Pulmonary artery endothelial cell (primary cell): ENCODE data around the gene LRRC3. TPM values are rescaled to one million over a fixed set of nuclear protein-coding genes. Genes with fewer than 3 reads are reported as not detected.

ENCODE experiments used
- DNase-seq: peaks from one replicate; pipeline ENCODE4 v3.0.0-alpha.2; 2011; ENCODE audit warnings: low read depth, low spot score
- total RNA-seq: library from RNA; depleted of rRNA; stranded (reverse); fragments of >200 nt; gene quantifications from 2 replicates; pipeline ENCODE4 v1.2.3, GENCODE V29; 2014

Gene LRRC3
- total RNA-seq, 1 donor from 2014 or later: 1.5 TPM

- no peak for DNase-seq
These were observed 1.8 kb downstream of the LRRC3 start for GRCh38 chr21:44456915-44457736.

GRCh38 chr21:44458971-44459711 lies 3.8 kb downstream of the LRRC3 start:
- DNase-seq: no peak

DNA sequence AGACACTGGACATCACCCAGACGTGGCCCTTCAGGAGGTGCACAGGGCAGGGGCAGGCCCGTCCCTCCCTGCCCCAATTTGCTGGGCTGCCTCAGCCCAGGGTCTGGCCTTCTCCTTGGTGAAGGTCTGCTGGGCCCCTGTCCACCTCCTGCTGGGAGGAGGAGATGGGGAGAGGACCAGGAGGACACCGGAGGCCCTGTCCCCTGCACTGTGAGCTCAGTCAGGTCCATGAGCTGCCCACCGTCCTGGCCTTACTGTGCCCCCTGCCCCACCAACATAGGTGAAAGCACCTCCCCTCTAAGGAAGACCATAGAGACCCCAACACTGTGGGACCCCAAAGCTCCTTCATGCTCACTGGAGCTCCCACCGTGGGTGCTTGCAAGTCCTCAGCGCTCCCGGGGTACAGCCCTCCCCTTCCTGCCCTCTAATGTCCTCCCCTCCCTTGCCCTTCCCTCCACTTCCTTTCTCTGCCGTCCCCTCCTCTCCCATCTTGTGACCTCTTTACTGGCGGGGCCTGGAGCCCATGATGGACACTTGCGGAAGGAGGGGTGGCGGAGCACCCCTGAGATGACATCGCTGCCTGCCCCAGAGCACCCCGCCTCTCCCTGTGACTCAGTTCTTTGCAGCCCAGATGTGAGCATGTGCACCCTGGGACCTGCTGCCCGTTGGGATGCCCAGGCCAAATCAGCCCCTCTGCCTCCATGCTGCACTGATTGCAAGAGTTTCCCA lies 4.6 kb downstream of the LRRC3 start:
- DNase-seq: no peak

DNA sequence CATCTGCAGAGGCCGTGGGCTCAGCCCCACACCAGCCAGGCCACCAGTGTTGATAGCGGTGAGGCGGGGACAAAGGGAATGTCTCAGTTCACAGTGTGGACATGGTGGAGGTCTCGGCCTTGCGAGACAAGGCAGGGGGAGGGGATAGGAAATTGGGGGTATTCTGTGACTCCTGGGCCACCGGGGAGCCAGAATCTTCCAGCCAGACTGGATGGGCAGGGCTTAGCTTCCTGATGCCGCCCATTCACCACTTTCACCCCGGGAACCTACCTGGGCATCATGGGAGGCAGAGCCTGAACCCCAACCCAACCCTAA lies 5.1 kb downstream of the LRRC3 start:
- no peak for DNase-seq

- no peak for DNase-seq
These were observed 5.7 kb downstream of the LRRC3 start for GRCh38 chr21:44461005-44461404.

DNA sequence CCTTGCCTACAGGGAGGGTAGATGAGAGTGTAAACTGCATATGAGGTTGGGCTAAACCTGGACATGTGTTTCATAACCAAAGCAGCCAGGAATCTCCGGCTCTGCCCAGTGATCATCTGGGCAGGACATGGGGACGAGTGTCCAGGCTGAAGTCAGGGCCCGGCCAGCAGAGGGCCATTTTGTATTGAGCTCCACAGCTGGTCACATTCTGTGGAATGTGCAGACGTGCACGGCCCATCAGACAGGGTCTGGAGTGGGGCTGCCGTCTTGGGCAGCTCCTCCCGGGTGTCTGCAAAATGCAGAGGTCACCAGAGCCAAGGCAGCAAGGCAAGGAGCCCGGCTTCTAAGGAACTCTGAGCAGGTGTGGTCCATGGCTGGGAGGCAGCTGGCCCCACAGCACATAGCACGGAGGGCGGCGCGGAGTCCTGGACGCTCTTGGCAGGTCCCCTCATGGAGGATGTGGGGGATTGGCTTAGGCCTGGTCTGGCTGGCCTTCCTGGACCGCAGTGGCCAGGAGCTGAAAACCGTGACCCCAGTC lies 6.2 kb downstream of the LRRC3 start:
- DNase-seq: no peak

- DNase-seq: no peak
These were observed 7.0 kb downstream of the LRRC3 start for GRCh38 chr21:44462086-44462833.

GRCh38 chr21:44462834-44463200 lies 7.5 kb downstream of the LRRC3 start:
- no peak for DNase-seq

DNA sequence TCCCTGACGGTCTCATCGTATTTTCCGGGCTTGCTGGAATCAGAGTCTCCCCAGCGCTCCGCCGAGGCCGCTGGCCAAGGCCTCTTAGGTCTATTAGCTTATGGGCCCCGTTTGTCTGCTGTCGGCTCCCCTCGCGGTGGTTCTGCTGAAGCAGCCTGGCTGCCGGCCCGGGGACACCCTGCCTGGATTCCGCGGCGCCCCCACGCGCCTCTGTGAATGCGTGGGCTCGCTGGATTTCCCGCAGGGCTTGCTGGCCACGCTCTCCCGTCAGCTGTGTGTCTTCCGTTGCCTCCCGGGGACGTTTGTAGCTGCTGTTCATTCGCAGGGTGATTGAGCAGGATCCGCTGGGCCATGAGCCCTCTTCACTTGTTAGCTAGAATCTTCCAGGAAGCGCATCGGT lies 8.4 kb downstream of the LRRC3 start:
- DNase-seq: no peak

GRCh38 chr21:44464351-44464750 lies 9.0 kb downstream of the LRRC3 start:
- DNase-seq: no peak

- DNase-seq: no peak
These were observed 11.1 kb downstream of the LRRC3 start for GRCh38 chr21:44466351-44466954.

GRCh38 chr21:44466996-44467858 lies 11.9 kb downstream of the LRRC3 start:
- DNase-seq: no peak

DNA sequence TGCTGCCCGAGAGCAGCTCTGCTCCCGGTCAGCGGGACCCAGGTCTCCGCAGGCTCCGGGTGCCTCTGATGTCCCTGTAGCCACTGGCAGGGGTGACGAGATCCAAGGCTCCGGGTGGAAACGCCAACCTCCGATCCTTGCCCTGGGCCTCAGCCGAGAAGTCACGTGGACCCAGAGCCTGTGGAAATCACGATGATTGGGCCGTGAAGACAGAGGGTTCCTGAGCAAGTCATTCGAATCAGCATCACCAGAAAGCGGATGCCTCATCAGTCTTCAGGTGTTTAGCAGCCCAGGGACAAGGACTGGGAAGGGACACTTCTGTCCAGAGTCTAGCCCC lies 12.5 kb downstream of the LRRC3 start:
- DNase-seq: no peak

DNA sequence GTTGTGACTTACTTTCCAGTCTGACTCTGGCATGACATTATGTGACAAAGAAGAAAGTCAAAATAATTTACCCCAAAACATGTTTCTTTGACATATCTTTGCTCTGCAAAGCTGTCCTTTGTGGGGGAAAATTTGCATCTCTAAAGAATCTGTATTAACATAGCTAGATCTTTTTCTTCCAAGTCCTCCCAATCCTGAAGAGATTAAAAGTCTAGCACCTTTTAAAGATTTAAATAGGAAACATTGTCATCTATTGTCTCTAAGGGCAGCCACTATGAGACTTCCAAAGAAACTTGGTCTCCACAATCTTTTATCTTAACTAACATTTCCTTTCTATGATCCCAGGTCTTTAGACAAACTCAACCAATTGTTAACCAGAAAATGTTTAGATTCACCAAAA lies 16.0 kb downstream of the LRRC3 start:
- no peak for DNase-seq

DNA sequence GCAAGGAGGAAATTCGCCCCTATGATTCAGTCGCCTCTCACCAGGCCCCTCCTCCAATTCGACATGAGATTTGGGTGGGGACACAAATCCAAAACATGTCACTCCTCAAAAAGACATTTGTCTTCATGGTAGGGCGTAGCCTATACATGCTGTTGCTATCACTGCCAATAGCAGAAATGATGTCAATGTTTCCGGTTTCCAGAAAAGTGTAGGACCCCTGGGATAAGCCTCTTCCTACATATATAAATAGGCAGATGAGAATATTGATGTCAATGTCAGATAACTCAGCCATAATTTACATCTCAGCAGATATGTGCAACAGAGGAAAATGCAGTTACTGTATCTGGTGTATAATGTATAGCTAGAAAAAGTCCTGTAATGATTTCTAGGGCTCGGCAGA lies 16.7 kb downstream of the LRRC3 start:
- no peak for DNase-seq

DNA sequence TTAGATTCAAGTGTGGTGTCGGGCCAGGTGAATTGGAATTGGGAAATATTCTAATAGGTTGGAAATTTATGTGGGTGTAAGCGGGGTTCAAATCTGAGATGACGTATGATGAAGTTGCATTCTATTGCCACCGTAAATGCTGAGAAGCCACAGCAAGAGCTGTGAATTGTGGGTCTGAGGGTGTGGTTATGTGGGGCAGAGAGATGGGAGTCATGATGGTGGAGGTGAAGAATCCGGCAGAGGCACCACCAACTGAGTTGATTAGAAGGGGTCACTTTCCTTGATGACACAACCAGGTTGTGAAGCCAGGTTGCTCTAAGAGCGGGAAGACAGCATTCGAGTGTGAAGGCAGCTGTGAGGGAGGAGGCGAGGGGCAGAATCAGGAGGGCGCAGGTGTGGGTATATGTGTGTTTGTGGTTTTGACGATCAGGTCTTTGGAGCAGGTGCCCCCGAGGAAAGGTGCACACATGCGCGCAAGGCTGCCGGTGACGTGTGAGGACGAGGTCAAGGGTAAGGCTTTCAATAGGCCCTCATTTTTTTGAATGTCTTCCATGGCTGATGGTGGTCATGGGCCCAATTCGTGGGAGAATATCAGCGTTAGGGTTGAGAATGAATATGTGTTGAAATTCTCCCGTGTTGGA lies 18.7 kb downstream of the LRRC3 start:
- no peak for DNase-seq

GRCh38 chr21:44475266-44475845 lies 20.0 kb downstream of the LRRC3 start:
- DNase-seq: no peak

- no peak for DNase-seq
These were observed 21.8 kb downstream of the LRRC3 start for GRCh38 chr21:44477131-44477530.

DNA sequence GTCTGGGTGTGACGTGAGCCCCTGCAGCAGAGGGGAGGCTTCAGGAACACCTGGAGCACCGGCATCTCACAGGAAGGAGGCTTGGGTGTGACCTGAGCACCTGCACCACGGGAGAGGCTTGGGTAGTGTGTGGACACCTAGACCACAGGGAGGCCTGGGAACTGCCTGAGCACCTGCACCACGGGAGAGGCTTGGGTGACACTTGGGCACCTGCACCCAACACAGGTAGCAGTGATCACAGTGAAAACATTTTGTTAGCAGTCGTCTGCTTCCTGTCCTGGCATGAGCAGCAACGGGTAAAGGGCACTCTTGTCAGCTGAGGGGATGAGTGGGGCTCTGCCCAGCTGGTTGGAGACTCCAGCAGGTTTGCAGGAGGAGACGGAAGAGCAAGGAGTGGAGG lies 22.4 kb downstream of the LRRC3 start:
- no peak for DNase-seq
